Motor neuron (in vitro differentiated cells): ENCODE data around the gene KCTD11. TPM values are rescaled to one million over a fixed set of nuclear protein-coding genes. Genes with fewer than 3 reads are reported as not detected.
A peak's percentile ranks its signal among the peaks of the same experiment; 100 is the strongest.
"Not testable (repeated sequence)": the region's sequence is repeated elsewhere in the genome, so short reads cannot be mapped to it uniquely, and the experiment has no call there.

Source experiments
- ATAC-seq, 8 experiments: fragments of 200-7000 bp; cut with Tn5 transposase; replicated peaks in 6 of 8; 2 replicates each; pipeline ENCODE4 v1.8.0; 2021; ENCODE audit warnings: mild to moderate bottlenecking in 8 of 8, moderate library complexity in 8 of 8
- H3K27ac ChIP-seq, 2 donors: fragments of 250-450 bp; sonication (Bioruptor Pico); 2 replicates each; pipeline ENCODE4 v1.9.0; 2021; ENCODE audit warnings: antibody characterized with exemption in 2 of 2, mild to moderate bottlenecking in 2 of 2, moderate library complexity in 1 of 2
- H3K4me1 ChIP-seq, 2 donors: fragments of 250-450 bp; sonication (Bioruptor Pico); replicated peaks in 1 of 2; 2 replicates each; pipeline ENCODE4 v1.6.1; 2021; ENCODE audit warnings: antibody characterized with exemption in 2 of 2, mild to moderate bottlenecking in 2 of 2, moderate library complexity in 1 of 2
- H3K4me3 ChIP-seq, 5 donors: fragments of 250-450 bp; sonication (Bioruptor Pico); 2 replicates each; pipeline ENCODE4 v1.9.0; 2021; ENCODE audit warnings: antibody characterized with exemption in 5 of 5, mild to moderate bottlenecking in 5 of 5, moderate library complexity in 4 of 5
- WGBS, 10 experiments: fragments of 450-650 bp; shearing (Covaris generic); methylation state at CpG; one replicate each; pipeline ENCODE4 v1.0.0; 2022; 5-methylcytosine and 5-hydroxymethylcytosine counted together
- in situ Hi-C, 9 experiments: fragments of 400-800 bp; cut with MboI; loops; one replicate each; pipeline ENCODE4 v1.15.0; 2021; ENCODE audit warnings: low sequenced_read_pairs in 9 of 9, low pct_unique_long_range_greater_than_20kb in 2 of 9; ENCODE audit not compliant: unreplicated experiment in 9 of 9
- total RNA-seq, 8 experiments: library from RNA; unstranded; fragments of 300-600 nt; gene quantifications; 2 replicates each; pipeline versions ENCODE4 v1.2.3 to v1.2.4, GENCODE V29; 2022

Gene KCTD11
- total RNA-seq, 8 experiments from 2014 or later = 4.0 to 14.5 (median 6.1) TPM

- WGBS, 10 experiments = 94 to 100% (median 100%) methylated on average over 2 to 4 of the region's 11 CpGs; no CpG with 5 or more reads in 5 of the 10 experiments
- Histone ChIP-seq H3K27ac (no peak overlapping the region), H3K4me1 (peaks cover 13% of the 10 kb centered on the region in 2 donors), H3K4me3 (no peak overlapping the region)
- in situ Hi-C loops = no loop called here
- ATAC-seq = no peak
Measured at GRCh38 chr17:7326186-7326585, 25.8 kb upstream of the KCTD11 start.

DNA sequence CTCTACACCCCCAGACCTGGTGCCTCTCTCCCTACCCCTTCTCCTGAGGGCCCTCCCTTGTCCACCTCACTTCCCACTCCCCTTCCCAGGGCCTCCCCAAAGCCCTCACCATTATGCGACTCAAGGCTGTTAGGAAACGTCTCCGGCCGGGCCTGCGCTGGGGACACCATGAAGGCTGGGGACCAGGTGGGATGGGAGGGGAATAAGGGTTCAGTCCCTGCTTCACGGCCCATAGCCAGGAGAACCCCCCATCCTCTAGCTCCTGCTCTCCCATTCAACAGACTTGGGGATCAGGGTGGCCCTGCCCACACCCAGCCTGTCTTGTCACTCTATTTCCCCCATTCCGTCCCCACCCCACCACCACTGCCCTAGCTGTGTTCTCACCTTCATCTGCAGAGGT is 24.9 kb upstream of the KCTD11 start:
- Histone ChIP-seq H3K4me3 (no peak overlapping the region), H3K4me1 (peaks cover 13% of the 10 kb centered on the region in 2 donors), H3K27ac (no peak overlapping the region)
- WGBS, 10 experiments = 80% methylated on average over 2 of the region's 7 CpGs; no CpG with 5 or more reads in 9 of the 10 experiments
- in situ Hi-C loops = no loop called here
- ATAC-seq = no peak

- Histone ChIP-seq H3K4me3 (peak overlapping the region in 1 of 5 donors; percentile 95), H3K4me1 (peaks cover 13% of the 10 kb centered on the region in 2 donors), H3K27ac (no peak overlapping the region)
- in situ Hi-C loops = no loop called here
- WGBS, 10 experiments = 73 to 100% (median 89%) methylated on average over 1 to 8 of the region's 17 CpGs; no CpG with 5 or more reads in 5 of the 10 experiments
- ATAC-seq = no peak
Measured at GRCh38 chr17:7327501-7327900, 24.5 kb upstream of the KCTD11 start.

DNA sequence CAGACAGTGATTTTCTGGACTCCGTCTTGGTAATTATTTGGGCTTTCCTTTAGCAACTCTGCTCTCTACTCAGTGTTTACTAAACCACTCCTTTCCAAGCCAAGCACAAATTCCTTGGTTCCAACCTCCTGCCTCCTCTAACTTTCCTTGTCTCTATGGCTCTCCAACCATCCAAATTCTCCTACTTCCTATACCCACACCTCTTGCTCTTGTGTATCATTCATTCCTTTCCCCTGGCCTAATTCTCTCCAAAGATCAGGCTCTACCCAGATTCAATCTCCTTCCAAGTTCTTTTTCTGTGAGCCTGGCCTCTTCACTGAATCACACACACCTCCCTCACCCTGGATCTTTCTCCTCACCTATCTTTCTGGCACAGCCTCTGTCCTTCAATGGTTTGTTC is 24.0 kb upstream of the KCTD11 start:
- Histone ChIP-seq H3K4me3 (peak overlapping the region; percentile 68 to 95 (median 82)), H3K4me1 (peaks cover 13% of the 10 kb centered on the region in 2 donors), H3K27ac (no peak overlapping the region)
- 33 to 100% (median 80%) methylated on average over 1 of the region's 1 CpG; no CpG with 5 or more reads in 6 of the 10 experiments for WGBS, 10 experiments
- in situ Hi-C loops = no loop called here
- ATAC-seq = no peak

- peaks cover 13% of the 10 kb centered on the region in 2 donors for H3K4me1 ChIP-seq
- ATAC-seq = peak; percentile 15 to 55 (median 28)
- WGBS, 10 experiments = 0 to 17% (median 3%) methylated on average over 1 to 14 of the region's 50 CpGs; no CpG with 5 or more reads in 6 of the 10 experiments
- peak within 1 kb of the TSS; percentile 68 to 95 (median 82) for H3K4me3 ChIP-seq
- in situ Hi-C loops = no loop called here
- peak within 1 kb of the TSS; percentile 93 to 94 for H3K27ac ChIP-seq
Measured at GRCh38 chr17:7328840-7329373, 23.1 kb upstream of the KCTD11 start, which contains the start of gene NEURL4. TSS of gene NEURL4 (minus strand) at chr17:7329335. CDS start at chr17:7329312, 23 bp downstream.

GRCh38 chr17:7329374-7329996 is 22.5 kb upstream of the KCTD11 start:
- Histone ChIP-seq H3K27ac (peak overlapping the region; percentile 93 to 94), H3K4me3 (peak overlapping the region; percentile 68 to 95 (median 82)), H3K4me1 (peaks cover 13% of the 10 kb centered on the region in 2 donors)
- 0 to 2% methylated on average over 3 to 9 of the region's 43 CpGs; no CpG with 5 or more reads in 8 of the 10 experiments for WGBS, 10 experiments
- peak; percentile 64 to 86 (median 82) for ATAC-seq
- in situ Hi-C loops = no loop called here

- ATAC-seq = peak; percentile 62 to 79 (median 66)
- Histone ChIP-seq H3K4me1 (peaks cover 13% of the 10 kb centered on the region in 2 donors), H3K4me3 (peak overlapping the region; percentile 68 to 95 (median 82)), H3K27ac (peak overlapping the region; percentile 93 to 94)
- 0% methylated on average over 2 to 5 of the region's 34 CpGs; no CpG with 5 or more reads in 6 of the 10 experiments for WGBS, 10 experiments
- in situ Hi-C loops = no loop called here
Measured at GRCh38 chr17:7329997-7330637, 21.8 kb upstream of the KCTD11 start.

- peak overlapping the region; percentile 93 to 94 for H3K27ac ChIP-seq
- ATAC-seq = no peak
- H3K4me1 ChIP-seq = peaks cover 13% of the 10 kb centered on the region in 2 donors
- WGBS, 10 experiments = 41 to 78% (median 63%) methylated on average over 1 to 7 of the region's 13 CpGs; no CpG with 5 or more reads in 5 of the 10 experiments
- in situ Hi-C loops = no loop called here
- peak overlapping the region; percentile 68 to 95 (median 82) for H3K4me3 ChIP-seq
Measured at GRCh38 chr17:7330638-7331015, 21.3 kb upstream of the KCTD11 start.

GRCh38 chr17:7332111-7332510 is 19.9 kb upstream of the KCTD11 start:
- 17 to 100% (median 64%) methylated on average over 1 to 4 of the region's 7 CpGs; no CpG with 5 or more reads in 2 of the 10 experiments for WGBS, 10 experiments
- H3K4me3 ChIP-seq = no peak overlapping the region
- in situ Hi-C loops = no loop called here
- no peak overlapping the region for H3K27ac ChIP-seq
- ATAC-seq = no peak
- H3K4me1 ChIP-seq = peaks cover 13% of the 10 kb centered on the region in 2 donors

DNA sequence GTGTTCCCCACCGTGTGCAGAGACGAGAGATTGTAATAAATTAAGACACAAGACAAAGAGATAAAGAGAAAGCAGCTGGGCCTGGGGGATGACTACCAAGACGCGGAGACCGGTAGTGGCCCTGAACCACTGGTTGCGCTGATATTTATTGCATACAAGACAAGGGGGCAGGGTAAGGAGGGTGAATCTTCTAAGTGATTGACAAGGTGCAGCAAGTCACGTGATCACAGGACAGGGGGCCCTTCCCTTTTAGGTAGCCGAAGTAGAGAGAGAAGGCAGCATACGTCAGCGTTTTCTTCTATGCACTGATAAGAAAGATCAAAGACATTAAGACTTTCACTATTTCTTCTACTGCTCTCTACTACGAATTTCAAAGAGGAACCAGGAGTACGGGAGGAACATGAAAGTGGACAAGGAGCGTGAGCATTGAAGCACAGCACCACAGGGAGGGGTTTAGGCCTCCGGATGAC is 19.3 kb upstream of the KCTD11 start:
- ATAC-seq, in situ Hi-C loops, H3K4me3 ChIP-seq, H3K27ac ChIP-seq: not testable (repeated sequence)
- 20 to 100% (median 49%) methylated on average over 1 to 9 of the region's 14 CpGs; no CpG with 5 or more reads in 2 of the 10 experiments for WGBS, 10 experiments
- peaks cover 13% of the 10 kb centered on the region in 2 donors for H3K4me1 ChIP-seq

DNA sequence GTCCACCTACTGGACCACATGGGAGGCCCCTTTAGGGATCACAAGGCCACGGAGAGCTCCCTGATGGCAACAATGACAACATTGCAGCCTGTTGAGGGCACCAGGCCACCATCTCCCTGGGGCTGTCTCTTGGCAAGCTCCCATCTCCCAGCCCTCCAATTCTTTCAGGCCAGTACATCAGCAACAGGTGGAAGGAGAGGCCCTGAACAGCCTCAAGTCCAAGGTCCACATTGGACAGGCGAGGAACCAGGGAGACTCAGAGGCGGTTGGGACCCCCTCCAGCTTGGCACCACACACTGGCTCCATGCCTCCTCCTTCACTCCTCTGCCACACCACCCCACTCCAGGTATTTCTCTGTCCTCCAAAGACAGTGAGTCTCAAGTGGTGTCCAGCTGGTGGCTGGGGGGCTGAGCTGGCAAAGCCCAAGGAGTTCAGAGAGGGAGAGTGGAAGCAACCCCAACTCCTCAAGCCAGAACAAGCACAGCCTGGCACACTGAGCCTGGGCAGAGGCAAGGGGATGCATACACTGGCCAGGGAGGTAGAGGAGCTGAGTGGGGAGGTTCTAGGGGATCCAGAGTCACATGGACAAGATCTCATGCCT is 16.9 kb upstream of the KCTD11 start:
- in situ Hi-C loops = no loop called here
- Histone ChIP-seq H3K27ac (no peak overlapping the region), H3K4me1 (peaks cover 6 to 7% of the 10 kb centered on the region in 2 donors), H3K4me3 (no peak overlapping the region)
- 40 to 79% methylated on average over 1 to 2 of the region's 3 CpGs; no CpG with 5 or more reads in 8 of the 10 experiments for WGBS, 10 experiments
- no peak for ATAC-seq

GRCh38 chr17:7335765-7336164 is 16.2 kb upstream of the KCTD11 start:
- H3K27ac ChIP-seq, H3K4me3 ChIP-seq, in situ Hi-C loops, ATAC-seq, H3K4me1 ChIP-seq: not testable (repeated sequence)
- WGBS, 10 experiments = 67 to 97% (median 87%) methylated on average over 1 to 12 of the region's 13 CpGs; no CpG with 5 or more reads in 5 of the 10 experiments
